Tibial nerve (tissue), 4 donors: ENCODE data around the gene BLID. TPM values are rescaled to one million over a fixed set of nuclear protein-coding genes. Genes with fewer than 3 reads are reported as not detected.

Source experiments
- DNase-seq, 2 donors: peaks; one replicate each; pipeline ENCODE4 v3.0.0-alpha.2; 2019; ENCODE audit warnings: low spot score in 2 of 2
- H3K27ac ChIP-seq, 4 donors: fragments of 200-600 bp; sonication (generic) in 3 of 4; one replicate each; pipeline ENCODE4 v1.5.1; 2017 to 2019; ENCODE audit warnings: mild to moderate bottlenecking in 1 of 4
- H3K27me3 ChIP-seq, 2 donors: fragments of 200-600 bp; sonication (generic) in 1 of 2; one replicate each; pipeline versions ENCODE4 v1.5.1 to v1.6.0; 2017 to 2019
- H3K36me3 ChIP-seq, 3 donors: fragments of 200-600 bp; sonication (generic); one replicate each; pipeline ENCODE4 v1.5.1; 2018 to 2019
- H3K4me1 ChIP-seq, 4 donors: fragments of 200-600 bp; sonication (generic) in 3 of 4; one replicate each; pipeline ENCODE4 v1.5.1; 2017 to 2019
- H3K4me3 ChIP-seq, 4 donors: fragments of 200-600 bp; sonication (generic) in 3 of 4; one replicate each; pipeline ENCODE4 v1.5.1; 2017 to 2019; ENCODE audit warnings: mild to moderate bottlenecking in 1 of 4, moderate library complexity in 1 of 4
- H3K9me3 ChIP-seq, 4 donors: fragments of 200-600 bp; sonication (generic) in 3 of 4; one replicate each; pipeline ENCODE4 v1.5.1; 2017 to 2019
- EP300 ChIP-seq, 2 donors: sonication (generic); formaldehyde crosslinking; IDR thresholded peaks; one replicate each; pipeline ENCODE4 v1.6.1; 2017; ENCODE audit warnings: antibody characterized with exemption in 2 of 2, mild to moderate bottlenecking in 1 of 2
- POLR2A ChIP-seq, 2 donors: fragments of 450-650 bp; IDR thresholded peaks; one replicate each; pipeline ENCODE4 v1.6.1; 2017; ENCODE audit warnings: antibody characterized with exemption in 2 of 2, mild to moderate bottlenecking in 2 of 2, moderate library complexity in 2 of 2
- WGBS, 2 donors: methylation state at CpG; one replicate each; pipeline ENCODE4 v1.1.5; 2018; 5-methylcytosine and 5-hydroxymethylcytosine counted together
- total RNA-seq, 4 donors: library from RNA; depleted of rRNA; stranded (reverse); fragments of >200 nt; gene quantifications; one replicate each; pipeline ENCODE4 v1.1.0, GENCODE V29; 2016
- TF ChIP-seq, protein P1 (sequence below), 5 experiments: fragments of 200-600 bp in 3 of 5; fragments of 450-650 bp in 2 of 5; sonication (generic) in 3 of 5; IDR thresholded peaks; one replicate each; pipeline ENCODE4 v1.5.1; 2016 to 2019; ENCODE audit warnings: antibody characterized with exemption in 5 of 5, mild to moderate bottlenecking in 3 of 5, moderate library complexity in 2 of 5

BLID gene
- total RNA-seq, 4 donors from 2014 or later = 1.7 to 7.0 (median 4.8) TPM

DNA sequence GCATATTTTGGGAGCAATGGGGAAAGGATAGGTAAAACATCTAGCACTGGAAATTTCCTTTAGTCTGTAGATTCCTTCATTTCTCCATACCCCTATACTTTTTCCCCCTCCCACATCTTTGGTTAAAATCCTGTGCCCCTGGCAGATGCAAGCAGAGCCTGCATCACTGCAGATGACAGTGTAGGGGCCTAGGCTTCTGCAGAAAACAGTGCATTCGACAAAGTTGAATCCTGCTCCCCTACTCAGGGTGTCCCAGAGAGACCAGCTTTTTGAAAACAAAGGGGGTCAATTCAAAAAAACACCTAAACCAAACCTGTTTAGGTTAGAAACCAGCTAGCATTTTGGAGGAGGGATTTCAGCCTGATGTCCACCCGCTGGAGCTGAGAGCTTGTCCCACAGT is 43.8 kb upstream of the BLID start:
- no peak overlapping the region for H3K4me3 ChIP-seq
- WGBS, 2 donors = 51 to 63% methylated on average over 2 of the region's 2 CpGs
- peak overlapping the region; percentile 8 to 90 (median 87) for H3K27ac ChIP-seq
- no peaks in the 10 kb centered on the region for H3K27me3 ChIP-seq
- H3K4me1 ChIP-seq = peaks cover 0 to 71% (median 9%) of the 10 kb centered on the region in 4 donors
- H3K9me3 ChIP-seq = no peaks in the 10 kb centered on the region
- DNase-seq = no peak
- TF ChIP-seq POLR2A (IDR thresholded peaks at IDR 0.05) = no peak
- TF ChIP-seq, protein P1, sequence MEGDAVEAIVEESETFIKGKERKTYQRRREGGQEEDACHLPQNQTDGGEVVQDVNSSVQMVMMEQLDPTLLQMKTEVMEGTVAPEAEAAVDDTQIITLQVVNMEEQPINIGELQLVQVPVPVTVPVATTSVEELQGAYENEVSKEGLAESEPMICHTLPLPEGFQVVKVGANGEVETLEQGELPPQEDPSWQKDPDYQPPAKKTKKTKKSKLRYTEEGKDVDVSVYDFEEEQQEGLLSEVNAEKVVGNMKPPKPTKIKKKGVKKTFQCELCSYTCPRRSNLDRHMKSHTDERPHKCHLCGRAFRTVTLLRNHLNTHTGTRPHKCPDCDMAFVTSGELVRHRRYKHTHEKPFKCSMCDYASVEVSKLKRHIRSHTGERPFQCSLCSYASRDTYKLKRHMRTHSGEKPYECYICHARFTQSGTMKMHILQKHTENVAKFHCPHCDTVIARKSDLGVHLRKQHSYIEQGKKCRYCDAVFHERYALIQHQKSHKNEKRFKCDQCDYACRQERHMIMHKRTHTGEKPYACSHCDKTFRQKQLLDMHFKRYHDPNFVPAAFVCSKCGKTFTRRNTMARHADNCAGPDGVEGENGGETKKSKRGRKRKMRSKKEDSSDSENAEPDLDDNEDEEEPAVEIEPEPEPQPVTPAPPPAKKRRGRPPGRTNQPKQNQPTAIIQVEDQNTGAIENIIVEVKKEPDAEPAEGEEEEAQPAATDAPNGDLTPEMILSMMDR (IDR thresholded peaks at IDR 0.05) = no peak
- TF ChIP-seq EP300 (IDR thresholded peaks at IDR 0.05) = no peak
- H3K36me3 ChIP-seq = no peaks in the 10 kb centered on the region

DNA sequence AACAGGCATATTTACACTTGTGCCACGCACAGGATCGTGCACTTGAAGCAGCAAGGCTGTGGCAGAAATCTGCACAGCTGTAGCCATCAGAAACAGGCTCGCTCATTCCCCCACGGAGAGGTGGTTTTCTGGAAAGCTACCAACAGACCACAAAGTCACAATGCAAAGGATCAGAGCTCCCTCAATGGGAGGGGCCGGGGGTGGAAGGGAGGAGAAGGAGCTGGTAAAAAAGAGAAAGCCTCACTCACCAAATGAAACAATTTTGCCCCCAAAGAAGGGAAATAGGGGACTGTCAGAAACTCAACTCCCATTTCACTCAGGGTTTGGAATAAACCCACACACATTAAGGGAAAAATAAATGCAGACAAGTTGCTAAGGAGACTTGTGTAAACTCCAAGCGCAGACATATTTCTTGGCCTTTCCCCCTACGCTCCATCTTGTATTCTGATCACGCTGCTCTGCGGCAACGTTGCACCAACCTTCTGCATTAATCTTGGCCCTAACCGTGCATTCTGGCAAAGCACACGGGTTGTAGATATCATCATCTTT is 43.2 kb upstream of the BLID start:
- Histone ChIP-seq H3K27me3 (no peaks in the 10 kb centered on the region), H3K9me3 (no peaks in the 10 kb centered on the region), H3K36me3 (no peaks in the 10 kb centered on the region), H3K4me3 (peak overlapping the region; percentile 13 to 48 (median 24)), H3K4me1 (peaks cover 0 to 77% (median 8%) of the 10 kb centered on the region in 4 donors), H3K27ac (peak overlapping the region; percentile 62 to 90 (median 87))
- 32 to 34% methylated on average over 12 of the region's 12 CpGs for WGBS, 2 donors
- TF ChIP-seq, protein P1 (IDR thresholded peaks at IDR 0.05) = no peak
- peak in 1 of 2 donors; percentile 9 for TF ChIP-seq EP300 (IDR thresholded peaks at IDR 0.05)
- DNase-seq = no peak

DNA sequence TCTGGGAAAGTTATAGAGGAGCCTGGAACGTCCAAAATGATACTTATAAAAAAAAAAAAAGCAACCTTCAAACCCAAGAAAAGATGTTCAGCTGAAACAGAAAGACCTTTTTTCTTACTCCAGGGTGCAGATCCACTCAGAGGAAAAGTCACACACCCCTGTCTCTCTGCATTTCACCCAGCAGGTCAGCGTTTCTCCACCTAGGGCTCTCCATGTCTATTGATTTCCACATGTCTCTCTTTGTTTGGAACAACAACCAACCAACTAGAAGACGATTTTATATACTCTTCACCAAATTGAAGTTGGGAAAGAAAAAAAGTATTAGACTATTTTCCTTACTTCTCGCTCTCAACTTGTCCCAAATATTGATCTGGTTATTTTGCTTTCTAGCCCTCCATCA is 42.2 kb upstream of the BLID start:
- WGBS, 2 donors = 46 to 47% methylated on average over 4 of the region's 4 CpGs
- peak overlapping the region; percentile 62 to 90 (median 87) for H3K27ac ChIP-seq
- H3K36me3 ChIP-seq = no peaks in the 10 kb centered on the region
- H3K4me3 ChIP-seq = peak overlapping the region; percentile 9 to 48 (median 21)
- no peaks in the 10 kb centered on the region for H3K27me3 ChIP-seq
- H3K4me1 ChIP-seq = peaks cover 0 to 73% (median 8%) of the 10 kb centered on the region in 4 donors
- DNase-seq = no peak
- no peak for TF ChIP-seq POLR2A (IDR thresholded peaks at IDR 0.05)
- TF ChIP-seq EP300 (IDR thresholded peaks at IDR 0.05) = no peak
- TF ChIP-seq, protein P1 (IDR thresholded peaks at IDR 0.05) = no peak
- no peaks in the 10 kb centered on the region for H3K9me3 ChIP-seq

DNA sequence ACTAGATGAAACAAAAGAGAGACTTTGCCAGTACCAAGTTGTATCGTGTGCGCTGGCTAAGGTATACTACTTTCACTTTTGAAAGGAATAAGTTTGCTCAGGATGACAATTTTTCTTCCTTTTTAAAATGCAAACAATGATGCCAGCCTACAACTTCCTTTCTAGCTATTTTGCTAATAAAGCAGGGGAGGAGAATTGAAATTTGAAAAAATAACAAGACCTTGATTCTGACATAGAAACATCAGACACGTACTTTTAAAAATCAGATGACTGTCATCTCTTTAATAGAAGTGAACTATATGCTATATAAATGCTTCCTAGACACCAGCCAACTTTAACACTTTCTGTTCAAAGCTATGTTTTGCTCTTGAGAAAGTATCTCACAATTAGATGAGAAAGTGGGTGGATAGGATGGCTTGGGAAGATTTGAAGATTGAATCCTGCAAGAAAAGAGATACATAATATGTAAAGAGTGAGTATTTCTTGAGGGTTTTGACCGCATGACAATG is 41.7 kb upstream of the BLID start:
- Histone ChIP-seq H3K27me3 (no peaks in the 10 kb centered on the region), H3K4me1 (peaks cover 0 to 73% (median 8%) of the 10 kb centered on the region in 4 donors), H3K4me3 (peak overlapping the region; percentile 9 to 48 (median 21)), H3K27ac (peak overlapping the region; percentile 62 to 90 (median 87)), H3K9me3 (no peaks in the 10 kb centered on the region), H3K36me3 (no peaks in the 10 kb centered on the region)
- WGBS, 2 donors = 24 to 29% methylated on average over 4 of the region's 4 CpGs
- no peak for TF ChIP-seq POLR2A (IDR thresholded peaks at IDR 0.05)
- no peak for DNase-seq

DNA sequence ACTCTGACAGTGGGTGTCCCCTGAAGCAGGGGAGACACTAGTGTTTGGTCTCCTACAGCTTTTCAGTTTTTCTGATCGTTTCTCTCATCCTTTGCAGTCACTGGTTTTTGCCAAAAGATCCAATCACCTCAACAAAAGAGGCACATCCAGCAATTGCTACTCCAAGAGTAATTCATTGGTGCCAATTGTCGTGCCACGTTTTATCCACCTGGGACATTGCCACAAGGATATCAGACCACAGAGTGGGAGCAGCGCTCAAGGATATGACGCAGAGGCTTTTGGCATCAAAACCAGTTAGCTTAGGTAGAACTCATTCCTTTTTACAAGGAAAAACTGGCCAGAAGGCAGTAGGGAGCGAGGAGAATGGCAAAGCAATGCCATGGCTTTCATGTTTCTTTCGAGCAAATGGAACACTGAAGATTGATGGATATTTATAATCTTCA is 40.9 kb upstream of the BLID start:
- Histone ChIP-seq H3K27ac (peak overlapping the region; percentile 62 to 90 (median 87)), H3K4me3 (peak overlapping the region; percentile 9 to 48 (median 21)), H3K9me3 (no peaks in the 10 kb centered on the region), H3K4me1 (peaks cover 0 to 72% (median 8%) of the 10 kb centered on the region in 4 donors), H3K27me3 (no peaks in the 10 kb centered on the region), H3K36me3 (no peaks in the 10 kb centered on the region)
- TF ChIP-seq POLR2A (IDR thresholded peaks at IDR 0.05) = peak; percentile 7 to 31
- TF ChIP-seq, protein P1 (IDR thresholded peaks at IDR 0.05) = no peak
- peak in 1 of 2 donors; percentile 73 for TF ChIP-seq EP300 (IDR thresholded peaks at IDR 0.05)
- DNase-seq = peak in 1 of 2 donors; percentile 44
- 56 to 61% methylated on average over 7 of the region's 7 CpGs for WGBS, 2 donors
